MM.1S (cell line): ENCODE data around the gene MAML1.

Experiments used
- DNase-seq: peaks from one replicate; pipeline ENCODE4 v3.0.0-alpha.2; 2015
- H2AFZ ChIP-seq: fragments of 300-600 bp; sonication (generic); 2 replicates; pipeline ENCODE4 v1.6.0; 2016; ENCODE audit warnings: antibody characterized with exemption, low read length
- H3F3A ChIP-seq: fragments of 300-600 bp; sonication (generic); 2 replicates; pipeline ENCODE4 v1.6.1; 2016; ENCODE audit warnings: mild to moderate bottlenecking, antibody characterized with exemption, low read length, moderate library complexity, mixed read lengths; ENCODE audit not compliant: insufficient read depth
- H3K27ac ChIP-seq: fragments of 300-600 bp; sonication (generic); 2 replicates; pipeline ENCODE4 v1.5.1; 2016; ENCODE audit warnings: mild to moderate bottlenecking, low read length
- H3K27me3 ChIP-seq: fragments of 300-600 bp; sonication (generic); replicated peaks from 2 replicates; pipeline ENCODE4 v1.6.0; 2016; ENCODE audit warnings: low read length; ENCODE audit not compliant: insufficient read depth
- H3K36me3 ChIP-seq: fragments of 300-600 bp; sonication (generic); replicated peaks from 2 replicates; pipeline ENCODE4 v1.6.1; 2016; ENCODE audit warnings: mild to moderate bottlenecking, low read length, mixed read lengths; ENCODE audit not compliant: insufficient read depth
- H3K4me1 ChIP-seq: fragments of 300-600 bp; sonication (generic); 2 replicates; pipeline ENCODE4 v1.6.1; 2016; ENCODE audit warnings: low read length, mixed read lengths
- H3K4me2 ChIP-seq: fragments of 300-600 bp; sonication (generic); 2 replicates; pipeline ENCODE4 v1.6.0; 2016; ENCODE audit warnings: low read depth, low read length
- H3K4me3 ChIP-seq: fragments of 300-600 bp; sonication (generic); 2 replicates; pipeline ENCODE4 v1.5.1; 2016; ENCODE audit warnings: low read length, mixed read lengths
- H3K79me2 ChIP-seq: fragments of 300-600 bp; sonication (generic); 2 replicates; pipeline ENCODE4 v1.6.1; 2016; ENCODE audit warnings: mixed run types, low read length, mixed read lengths
- H3K9ac ChIP-seq: fragments of 300-600 bp; sonication (generic); 2 replicates; pipeline ENCODE4 v1.6.1; 2016; ENCODE audit warnings: low read length, mixed read lengths
- H3K9me2 ChIP-seq: fragments of 300-600 bp; sonication (generic); replicated peaks from 2 replicates; pipeline ENCODE4 v1.6.1; 2016; ENCODE audit warnings: mild to moderate bottlenecking, low read length, mixed read lengths; ENCODE audit not compliant: insufficient read depth
- H3K9me3 ChIP-seq: fragments of 300-600 bp; sonication (generic); replicated peaks from 2 replicates; pipeline ENCODE4 v1.6.1; 2016; ENCODE audit warnings: mild to moderate bottlenecking, low read length, mixed read lengths; ENCODE audit not compliant: insufficient read depth
- H4K20me1 ChIP-seq: fragments of 300-600 bp; sonication (generic); 2 replicates; pipeline ENCODE4 v1.6.1; 2016; ENCODE audit warnings: mild to moderate bottlenecking, low read length, moderate library complexity, mixed read lengths; ENCODE audit not compliant: insufficient read depth
- CTCF ChIP-seq: fragments of 300-600 bp; sonication (generic); IDR thresholded peaks from 2 replicates; pipeline ENCODE4 v1.5.1; 2016; ENCODE audit warnings: antibody characterized with exemption, low read length, mixed read lengths
- EZH2 ChIP-seq: fragments of 300-600 bp; sonication (generic); optimal IDR thresholded peaks from 2 replicates; pipeline ENCODE3; 2017; ENCODE audit warnings: low read depth, mild to moderate bottlenecking, antibody characterized with exemption, low read length, mixed read lengths
- EZH2phosphoT487 ChIP-seq: fragments of 300-600 bp; sonication (generic); IDR thresholded peaks from 2 replicates; pipeline ENCODE4 v1.6.1; 2018; ENCODE audit warnings: antibody characterized with exemption, low read length

MAML1 gene

GRCh38 chr5:179767496-179768100 is 35.0 kb downstream of the MAML1 start:
- TF ChIP-seq CTCF, result no peak
- no peak for TF ChIP-seq EZH2
- no peak for TF ChIP-seq EZH2phosphoT487
- no peak for DNase-seq
- no peaks in the 10 kb centered on the region for H3K4me1 ChIP-seq
- H4K20me1 ChIP-seq, result peaks cover 6% of the 10 kb centered on the region
- H3K27me3 ChIP-seq, result no peaks in the 10 kb centered on the region
- H3K9me2 ChIP-seq, result no peaks in the 10 kb centered on the region
- H3K4me2 ChIP-seq, result no peak overlapping the region
- H3K36me3 ChIP-seq, result peaks cover 6% of the 10 kb centered on the region; the same call in 1 of the 2 replicates
- H3K27ac ChIP-seq, result no peak overlapping the region
- no peak overlapping the region for H2AFZ ChIP-seq
- peaks cover 5% of the 10 kb centered on the region for H3F3A ChIP-seq
- no peak overlapping the region for H3K9ac ChIP-seq
- no peaks in the 10 kb centered on the region for H3K9me3 ChIP-seq
- H3K4me3 ChIP-seq, result no peak overlapping the region
- peaks cover 51% of the 10 kb centered on the region for H3K79me2 ChIP-seq

GRCh38 chr5:179768326-179769085 is 35.9 kb downstream of the MAML1 start:
- H3F3A ChIP-seq, result no peaks in the 10 kb centered on the region
- H3K4me1 ChIP-seq, result no peaks in the 10 kb centered on the region
- H3K27me3 ChIP-seq, result no peaks in the 10 kb centered on the region
- DNase-seq, result no peak
- no peak overlapping the region for H3K4me3 ChIP-seq
- TF ChIP-seq CTCF (no peak), EZH2phosphoT487 (no peak), EZH2 (no peak)
- H3K79me2 ChIP-seq, result peaks cover 41% of the 10 kb centered on the region
- H3K9ac ChIP-seq, result no peak overlapping the region
- no peaks in the 10 kb centered on the region for H3K9me3 ChIP-seq
- H3K4me2 ChIP-seq, result no peak overlapping the region
- peaks cover 6% of the 10 kb centered on the region; the same call in 1 of the 2 replicates for H3K36me3 ChIP-seq
- H3K9me2 ChIP-seq, result no peaks in the 10 kb centered on the region
- 0 out of 2 replicates have a peak, but pooled peaks cover 2% of the 10 kb centered on the region for H4K20me1 ChIP-seq
- no peak overlapping the region for H3K27ac ChIP-seq
- no peak overlapping the region for H2AFZ ChIP-seq

- no peaks in the 10 kb centered on the region for H3K27me3 ChIP-seq
- H4K20me1 ChIP-seq, result 0 out of 2 replicates have a peak, but pooled peaks cover 2% of the 10 kb centered on the region
- DNase-seq, result no peak
- no peaks in the 10 kb centered on the region for H3F3A ChIP-seq
- H3K36me3 ChIP-seq, result peaks cover 6% of the 10 kb centered on the region; the same call in 1 of the 2 replicates
- H3K4me2 ChIP-seq, result no peak overlapping the region
- TF ChIP-seq CTCF, result no peak
- H2AFZ ChIP-seq, result no peak overlapping the region
- H3K4me1 ChIP-seq, result no peaks in the 10 kb centered on the region
- no peaks in the 10 kb centered on the region for H3K9me3 ChIP-seq
- no peaks in the 10 kb centered on the region for H3K9me2 ChIP-seq
- no peak overlapping the region for H3K27ac ChIP-seq
- H3K9ac ChIP-seq, result no peak overlapping the region
- peaks cover 34% of the 10 kb centered on the region for H3K79me2 ChIP-seq
- no peak overlapping the region for H3K4me3 ChIP-seq
These were observed 36.6 kb downstream of the MAML1 start for GRCh38 chr5:179769271-179769670.
